WI38 (cell line): Measurements from ENCODE around the gene OR10H5.
"Not testable (repeated sequence)": the region's sequence is repeated elsewhere in the genome, so short reads cannot be mapped to it uniquely, and the experiment has no call there.

Experiments
- H3K4me3 ChIP-seq: 2 replicates; pipeline ENCODE4 v1.5.1; 2011; ENCODE audit warnings: low read depth, mild to moderate bottlenecking, control low read depth, low read length
- CTCF ChIP-seq: IDR thresholded peaks from 2 replicates; pipeline ENCODE4 v1.5.1; 2012; ENCODE audit warnings: low read depth, mild to moderate bottlenecking, control low read depth, low read length

Gene OR10H5

GRCh38 chr19:15831626-15832025 is 44.2 kb downstream of the OR10H5 start:
- no peak overlapping the region for H3K4me3 ChIP-seq
- TF ChIP-seq CTCF, result no peak

- H3K4me3 ChIP-seq, result not testable (repeated sequence)
Observed at GRCh38 chr19:15834232-15834631, 46.8 kb downstream of the OR10H5 start.

GRCh38 chr19:15835565-15836329 is 48.3 kb downstream of the OR10H5 start:
- peak overlapping the region; percentile 76 for H3K4me3 ChIP-seq

- TF ChIP-seq CTCF, result no peak
- peak overlapping the region; percentile 76 for H3K4me3 ChIP-seq
Observed at GRCh38 chr19:15836330-15837220, 49.1 kb downstream of the OR10H5 start.

- H3K4me3 ChIP-seq, result peak overlapping the region; percentile 76
- TF ChIP-seq CTCF, result no peak
Observed at GRCh38 chr19:15837221-15837731, 49.8 kb downstream of the OR10H5 start.

DNA sequence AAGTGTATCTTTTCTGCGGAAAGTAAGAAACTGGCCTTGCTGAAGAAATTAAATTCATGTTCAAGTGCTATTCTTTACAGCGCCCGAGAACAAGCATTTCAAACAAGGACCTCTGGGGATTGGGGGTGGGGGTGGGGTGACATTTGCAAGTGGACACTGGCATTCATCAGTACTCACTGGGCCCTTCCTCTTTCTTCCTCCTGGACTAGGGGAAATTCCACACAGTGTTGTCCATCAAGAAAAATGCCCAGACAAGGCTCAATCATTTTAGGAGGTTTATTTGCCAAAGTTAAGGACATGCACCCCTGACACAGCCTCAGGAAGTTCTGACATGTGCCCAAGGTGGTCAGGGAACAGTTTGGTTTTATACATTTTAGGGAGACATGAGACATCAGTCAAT is 50.9 kb downstream of the OR10H5 start:
- no peak overlapping the region for H3K4me3 ChIP-seq
- no peak for TF ChIP-seq CTCF

GRCh38 chr19:15839888-15840287 is 52.4 kb downstream of the OR10H5 start:
- H3K4me3 ChIP-seq, result not testable (repeated sequence)

- H3K4me3 ChIP-seq, result no peak overlapping the region
- TF ChIP-seq CTCF, result no peak
Observed at GRCh38 chr19:15840833-15841232, 53.4 kb downstream of the OR10H5 start.
